Measurements from ENCODE around the gene HSPB6. TPM values are rescaled to one million over a fixed set of nuclear protein-coding genes. Genes with fewer than 3 reads are reported as not detected.

The HSPB6 gene
- total RNA-seq, 4 donors from 2014 or later = 107 to 203 (median 128) TPM

DNA sequence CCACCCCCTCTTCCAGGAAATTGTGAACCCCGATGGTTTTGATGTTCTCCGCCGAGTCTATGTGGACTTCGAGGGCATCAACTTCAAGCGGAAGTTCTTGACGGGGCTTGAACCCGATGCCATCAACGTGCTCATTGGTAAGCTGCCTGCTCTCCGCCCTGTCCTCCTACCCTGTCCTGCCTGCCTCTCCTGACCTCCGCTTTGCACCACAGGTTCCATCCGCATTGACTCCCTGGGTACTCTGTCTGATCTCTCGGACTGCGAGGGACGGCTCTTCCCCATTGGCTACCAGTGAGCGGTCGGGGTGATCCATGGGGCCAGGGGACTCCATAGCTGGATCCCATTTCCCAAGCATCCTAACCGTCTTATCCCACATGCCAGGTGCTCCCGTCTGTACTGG, 26.5 kb downstream of the HSPB6 start:
- ATAC-seq (ENCODE audit: low FRiP score) (no peak), DNase-seq (ENCODE audit: low spot score) (no peak)
- TF ChIP-seq, protein P1, sequence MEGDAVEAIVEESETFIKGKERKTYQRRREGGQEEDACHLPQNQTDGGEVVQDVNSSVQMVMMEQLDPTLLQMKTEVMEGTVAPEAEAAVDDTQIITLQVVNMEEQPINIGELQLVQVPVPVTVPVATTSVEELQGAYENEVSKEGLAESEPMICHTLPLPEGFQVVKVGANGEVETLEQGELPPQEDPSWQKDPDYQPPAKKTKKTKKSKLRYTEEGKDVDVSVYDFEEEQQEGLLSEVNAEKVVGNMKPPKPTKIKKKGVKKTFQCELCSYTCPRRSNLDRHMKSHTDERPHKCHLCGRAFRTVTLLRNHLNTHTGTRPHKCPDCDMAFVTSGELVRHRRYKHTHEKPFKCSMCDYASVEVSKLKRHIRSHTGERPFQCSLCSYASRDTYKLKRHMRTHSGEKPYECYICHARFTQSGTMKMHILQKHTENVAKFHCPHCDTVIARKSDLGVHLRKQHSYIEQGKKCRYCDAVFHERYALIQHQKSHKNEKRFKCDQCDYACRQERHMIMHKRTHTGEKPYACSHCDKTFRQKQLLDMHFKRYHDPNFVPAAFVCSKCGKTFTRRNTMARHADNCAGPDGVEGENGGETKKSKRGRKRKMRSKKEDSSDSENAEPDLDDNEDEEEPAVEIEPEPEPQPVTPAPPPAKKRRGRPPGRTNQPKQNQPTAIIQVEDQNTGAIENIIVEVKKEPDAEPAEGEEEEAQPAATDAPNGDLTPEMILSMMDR (IDR thresholded peaks at IDR 0.05) = no peak

- TF ChIP-seq, protein P1 (IDR thresholded peaks at IDR 0.05) = no peak
- DNase-seq (ENCODE audit: low spot score) = no peak
- no peak for ATAC-seq (ENCODE audit: low FRiP score)
These were observed 27.1 kb downstream of the HSPB6 start for GRCh38 chr19:35729763-35730162.

DNA sequence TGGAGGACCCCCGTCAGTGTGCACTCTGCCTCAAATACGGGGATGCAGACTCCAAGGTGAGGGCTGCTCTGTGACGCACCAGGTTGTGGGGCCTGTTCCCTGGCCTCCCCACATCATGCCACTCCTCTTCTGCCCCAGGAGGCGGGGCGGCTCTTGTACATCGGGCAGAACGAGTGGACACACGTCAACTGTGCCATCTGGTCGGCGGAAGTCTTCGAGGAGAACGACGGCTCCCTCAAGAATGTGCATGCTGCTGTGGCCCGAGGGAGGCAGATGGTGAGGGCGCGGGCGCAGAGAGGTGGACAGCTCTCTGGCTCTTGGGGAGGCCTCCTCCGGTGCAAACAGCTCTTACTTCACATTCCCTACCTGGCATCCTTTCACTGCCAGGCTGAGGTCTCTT, 27.8 kb downstream of the HSPB6 start:
- no peak for DNase-seq (ENCODE audit: low spot score)
- TF ChIP-seq, protein P1 (IDR thresholded peaks at IDR 0.05) = no peak
- no peak for ATAC-seq (ENCODE audit: low FRiP score)

DNA sequence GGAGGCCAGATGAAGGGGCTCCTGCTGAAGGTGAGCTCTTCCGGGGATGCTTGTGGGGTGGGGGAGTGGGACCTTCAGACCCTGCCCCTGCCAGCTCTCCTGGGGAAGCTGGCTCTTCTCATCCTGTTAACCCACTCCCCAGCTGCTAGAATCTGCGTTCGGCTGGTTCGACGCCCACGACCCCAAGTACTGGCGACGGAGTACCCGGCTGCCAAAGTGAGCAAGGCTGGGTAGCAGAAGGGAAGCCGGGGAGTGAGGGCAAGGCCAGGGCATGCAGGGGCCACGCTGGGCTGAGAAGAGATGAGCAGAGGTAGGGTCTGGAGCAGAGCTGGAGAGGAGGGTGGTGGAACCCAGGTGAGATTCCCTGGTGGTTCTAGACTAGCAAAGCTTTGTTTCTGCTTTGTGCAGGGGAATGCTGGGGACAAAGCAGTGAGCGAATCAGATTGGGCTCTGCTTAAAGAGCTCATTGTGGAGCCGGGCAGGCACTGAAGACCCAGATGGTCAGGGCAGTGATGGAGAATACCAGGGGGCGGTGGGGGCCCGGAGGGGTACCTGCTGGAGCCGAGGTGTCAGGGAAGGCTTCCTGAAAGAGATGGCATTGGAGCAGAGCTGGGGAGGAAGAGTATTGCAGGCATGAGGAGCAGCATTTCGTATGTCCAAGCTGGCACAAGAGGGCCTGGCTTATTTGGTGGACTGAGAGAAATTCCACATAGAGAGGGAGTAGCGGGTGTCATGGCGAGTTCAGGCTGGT, 28.7 kb downstream of the HSPB6 start:
- ATAC-seq (ENCODE audit: low FRiP score) (no peak), DNase-seq (ENCODE audit: low spot score) (no peak)
- TF ChIP-seq, protein P1 (IDR thresholded peaks at IDR 0.05) = no peak

- DNase-seq (ENCODE audit: low spot score) (no peak), ATAC-seq (ENCODE audit: low FRiP score) (no peak)
- TF ChIP-seq, protein P1 (IDR thresholded peaks at IDR 0.05) = no peak
These were observed 29.5 kb downstream of the HSPB6 start for GRCh38 chr19:35727053-35727955.

- no peak for DNase-seq (ENCODE audit: low spot score)
- TF ChIP-seq, protein P1 (IDR thresholded peaks at IDR 0.05) = no peak
- ATAC-seq (ENCODE audit: low FRiP score) = no peak
These were observed 31.5 kb downstream of the HSPB6 start for GRCh38 chr19:35725216-35725861.
